ENCODE results near the gene KRTAP9-8.
"Not testable (repeated sequence)": the region's sequence is repeated elsewhere in the genome, so short reads cannot be mapped to it uniquely, and the experiment has no call there.

Gene KRTAP9-8, protein sequence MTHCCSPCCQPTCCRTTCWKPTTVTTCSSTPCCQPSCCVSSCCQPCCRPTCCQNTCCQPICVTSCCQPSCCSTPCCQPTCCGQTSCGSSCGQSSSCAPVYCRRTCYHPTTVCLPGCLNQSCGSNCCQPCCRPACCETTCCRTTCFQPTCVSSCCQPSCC

DNA sequence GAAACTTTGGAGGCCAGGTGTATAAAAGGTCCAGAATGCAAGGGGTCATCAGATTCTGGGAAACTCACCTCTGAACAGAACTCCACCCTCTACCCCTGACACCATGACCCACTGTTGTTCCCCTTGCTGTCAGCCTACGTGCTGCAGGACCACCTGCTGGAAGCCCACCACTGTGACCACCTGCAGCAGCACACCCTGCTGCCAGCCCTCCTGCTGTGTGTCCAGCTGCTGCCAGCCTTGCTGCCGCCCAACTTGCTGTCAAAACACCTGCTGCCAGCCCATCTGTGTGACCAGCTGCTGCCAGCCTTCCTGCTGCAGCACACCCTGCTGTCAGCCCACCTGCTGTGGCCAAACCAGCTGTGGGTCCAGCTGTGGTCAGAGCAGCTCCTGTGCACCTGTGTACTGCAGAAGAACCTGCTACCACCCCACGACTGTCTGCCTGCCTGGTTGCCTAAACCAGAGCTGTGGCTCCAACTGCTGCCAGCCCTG, at the start of gene KRTAP9-8:
TSS of gene KRTAP9-8 (plus strand) at position 51 of the 489 bp plus-strand sequence. CDS start at position 104, 53 bp downstream.
- not testable (repeated sequence) for DNase-seq (ENCODE audit: low read depth, low spot score)

DNA sequence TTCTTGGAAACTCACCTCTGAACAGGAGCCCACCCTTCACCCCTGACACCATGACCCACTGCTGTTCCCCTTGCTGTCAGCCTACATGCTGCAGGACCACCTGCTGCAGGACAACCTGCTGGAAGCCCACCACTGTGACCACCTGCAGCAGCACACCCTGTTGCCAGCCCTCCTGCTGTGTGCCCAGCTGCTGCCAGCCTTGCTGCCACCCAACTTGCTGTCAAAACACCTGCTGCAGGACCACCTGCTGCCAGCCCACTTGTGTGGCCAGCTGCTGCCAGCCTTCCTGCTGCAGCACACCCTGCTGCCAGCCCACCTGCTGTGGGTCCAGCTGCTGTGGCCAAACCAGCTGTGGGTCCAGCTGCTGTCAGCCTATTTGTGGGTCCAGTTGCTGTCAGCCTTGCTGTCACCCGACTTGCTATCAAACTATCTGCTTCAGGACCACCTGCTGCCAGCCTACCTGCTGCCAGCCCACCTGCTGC, 47.9 kb upstream of the KRTAP9-8 start, which contains the start of gene KRTAP9-1:
TSS of gene KRTAP9-1 (plus strand) at position 51 of the 482 bp plus-strand sequence. CDS start at position 51, 0 bp downstream.
- not testable (repeated sequence) for DNase-seq (ENCODE audit: low read depth, low spot score)

DNA sequence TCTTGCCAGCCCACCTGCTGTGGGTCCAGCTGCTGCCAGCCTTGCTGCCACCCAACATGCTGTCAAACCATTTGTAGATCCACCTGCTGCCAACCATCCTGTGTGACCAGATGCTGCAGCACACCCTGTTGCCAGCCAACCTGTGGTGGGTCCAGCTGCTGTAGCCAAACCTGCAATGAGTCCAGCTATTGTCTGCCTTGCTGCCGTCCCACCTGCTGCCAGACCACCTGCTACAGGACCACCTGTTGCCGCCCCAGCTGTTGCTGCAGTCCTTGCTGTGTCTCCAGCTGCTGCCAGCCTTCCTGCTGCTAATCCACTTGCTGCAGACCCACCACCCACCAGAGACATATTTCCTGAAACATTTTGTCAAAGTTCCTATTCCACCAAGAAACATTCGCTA, 47.5 kb upstream of the KRTAP9-8 start:
- DNase-seq (ENCODE audit: low read depth, low spot score): no peak

DNA sequence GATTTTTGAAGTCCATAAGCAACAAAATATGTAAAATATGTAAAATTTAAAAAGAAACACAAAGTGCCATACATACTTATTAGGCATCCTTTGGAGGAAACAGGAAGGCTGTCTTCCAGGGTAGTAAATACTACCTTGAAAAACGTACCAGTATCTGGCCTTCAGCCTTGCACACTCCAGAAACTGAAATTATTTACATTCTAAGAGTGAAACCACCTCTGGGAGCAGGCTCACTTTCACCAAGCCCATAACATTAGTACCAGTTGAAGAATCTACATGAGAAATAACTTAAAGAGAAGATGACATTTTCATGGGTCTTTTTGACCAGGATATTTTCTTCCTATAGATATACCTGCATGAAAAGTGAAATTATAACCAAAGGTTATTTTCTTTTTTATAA, 41.7 kb upstream of the KRTAP9-8 start:
- DNase-seq (ENCODE audit: low read depth, low spot score): no peak

DNA sequence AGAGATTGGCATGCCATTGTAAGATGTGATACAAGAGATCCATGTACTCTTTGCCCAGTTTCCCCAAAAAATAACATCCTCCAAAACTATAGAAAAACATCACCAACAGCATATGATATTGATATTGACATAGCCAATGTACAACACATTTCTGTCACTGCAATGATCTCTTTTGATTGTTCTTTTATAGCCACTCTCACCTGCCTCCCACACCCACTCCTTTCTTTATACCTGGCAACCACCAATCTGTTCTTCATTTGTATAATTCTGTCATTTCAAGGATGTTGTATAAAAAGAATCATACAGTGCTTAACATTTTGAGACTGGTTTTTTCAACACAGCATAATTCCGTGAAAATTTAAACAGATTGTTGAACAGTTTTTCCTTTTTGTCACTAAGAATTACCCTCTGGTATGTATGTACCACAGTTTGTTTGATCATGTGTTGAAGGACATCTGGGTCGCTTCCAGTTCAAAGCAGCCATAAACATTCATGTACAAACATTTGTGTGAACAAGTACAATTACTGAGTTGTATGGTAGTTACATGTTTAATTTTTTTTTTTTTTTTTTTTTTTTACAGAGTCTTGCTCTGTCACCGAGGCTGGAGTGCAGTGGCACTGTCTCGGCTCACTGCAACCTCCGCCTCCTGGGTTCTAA, 38.2 kb upstream of the KRTAP9-8 start:
- DNase-seq (ENCODE audit: low read depth, low spot score): no peak

DNA sequence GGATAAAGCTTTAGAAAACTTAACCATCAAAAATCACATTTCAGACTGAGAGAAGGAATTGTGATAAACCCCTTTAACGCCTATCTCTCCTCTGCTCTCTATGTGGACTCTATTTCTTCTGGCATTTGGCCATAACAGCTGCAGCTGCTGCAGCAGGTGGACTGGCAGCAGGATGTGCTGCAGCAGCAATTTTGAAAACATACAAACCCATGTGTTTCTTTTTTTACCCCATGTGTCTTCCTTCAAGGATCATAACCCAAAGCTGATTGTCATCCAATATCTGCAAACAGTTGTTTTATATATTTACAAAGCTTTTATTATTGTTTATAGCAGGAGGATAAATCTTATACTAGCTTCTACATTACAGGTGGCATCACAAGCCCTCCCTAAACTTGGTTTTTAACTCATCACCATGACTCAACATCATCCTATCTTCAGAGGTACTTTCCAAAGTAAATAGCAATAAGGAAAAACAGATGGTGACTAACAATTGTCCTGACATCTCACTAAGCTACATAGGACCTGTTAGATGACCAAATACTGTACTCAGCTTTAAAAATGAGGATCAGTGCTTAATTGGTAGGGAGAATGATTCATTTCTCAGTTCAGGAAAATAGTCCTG, 25.8 kb upstream of the KRTAP9-8 start:
- no peak for DNase-seq (ENCODE audit: low read depth, low spot score)

DNA sequence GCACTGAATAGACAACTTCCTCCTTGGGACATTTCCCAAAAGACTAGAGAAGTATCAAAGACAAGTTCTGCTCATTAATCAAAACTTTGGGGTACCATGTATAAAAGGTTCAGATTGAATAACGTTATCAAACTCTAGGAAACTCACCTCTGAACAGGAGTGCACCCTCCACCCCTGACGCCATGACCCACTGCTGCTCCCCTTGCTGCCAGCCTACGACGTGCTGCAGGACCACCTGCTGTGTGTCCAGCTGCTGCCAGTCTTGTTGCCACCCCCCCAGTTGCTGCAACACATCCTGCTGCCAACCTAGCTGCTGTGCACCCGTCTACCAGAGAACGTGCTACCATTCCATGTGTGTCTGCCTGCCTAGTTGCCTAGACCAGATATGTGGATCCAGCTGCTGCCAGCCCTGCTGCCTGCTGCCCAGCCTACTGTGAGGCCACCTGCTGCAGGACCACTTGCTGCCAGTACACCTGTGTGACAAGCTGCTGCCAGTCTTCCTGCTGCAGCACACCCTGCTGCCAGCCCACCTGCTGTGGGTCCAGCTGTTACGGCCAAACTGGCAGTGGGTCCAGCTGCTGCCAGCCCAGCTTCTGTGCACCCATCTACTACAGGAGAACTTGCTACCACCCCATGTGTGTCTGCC, 25.2 kb upstream of the KRTAP9-8 start:
- no peak for DNase-seq (ENCODE audit: low read depth, low spot score)

DNA sequence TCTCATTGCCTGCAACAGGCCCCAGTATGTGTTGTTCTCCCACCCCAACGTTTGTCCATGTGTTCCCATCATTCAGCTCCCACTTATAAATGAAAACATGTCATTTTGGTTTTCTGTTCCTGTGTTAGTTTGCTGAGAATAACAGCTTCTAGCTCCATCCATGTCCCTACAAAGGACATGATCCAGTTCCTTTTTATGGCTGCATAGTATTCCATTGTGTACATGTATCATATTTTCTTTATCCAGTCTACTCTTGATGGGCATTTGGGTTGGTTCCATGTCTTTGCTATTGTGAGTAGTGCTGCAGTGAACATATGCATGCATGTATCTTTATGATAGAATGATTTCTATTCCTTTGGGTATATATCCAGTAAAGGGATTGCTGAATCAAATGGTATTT, 22.1 kb upstream of the KRTAP9-8 start:
- no peak for DNase-seq (ENCODE audit: low read depth, low spot score)

DNA sequence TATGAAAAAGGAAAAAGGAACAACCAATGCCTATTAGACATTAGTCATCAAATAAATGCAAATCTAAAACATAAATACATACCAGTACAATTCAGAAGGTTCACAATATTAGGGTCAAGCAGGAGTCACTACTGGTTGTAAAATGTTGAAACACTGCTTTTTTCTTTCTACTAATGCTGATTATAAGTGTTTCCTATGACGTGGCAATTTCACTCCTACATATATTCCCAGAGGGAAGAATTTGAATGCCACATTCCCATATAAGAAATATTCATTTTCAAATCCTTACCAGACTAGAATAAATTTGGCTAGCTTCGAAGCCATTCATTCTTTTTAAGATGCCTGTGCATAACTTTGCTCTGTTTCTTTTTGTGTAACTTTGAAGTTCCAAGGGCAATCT, 14.0 kb upstream of the KRTAP9-8 start:
- DNase-seq (ENCODE audit: low read depth, low spot score): no peak

DNA sequence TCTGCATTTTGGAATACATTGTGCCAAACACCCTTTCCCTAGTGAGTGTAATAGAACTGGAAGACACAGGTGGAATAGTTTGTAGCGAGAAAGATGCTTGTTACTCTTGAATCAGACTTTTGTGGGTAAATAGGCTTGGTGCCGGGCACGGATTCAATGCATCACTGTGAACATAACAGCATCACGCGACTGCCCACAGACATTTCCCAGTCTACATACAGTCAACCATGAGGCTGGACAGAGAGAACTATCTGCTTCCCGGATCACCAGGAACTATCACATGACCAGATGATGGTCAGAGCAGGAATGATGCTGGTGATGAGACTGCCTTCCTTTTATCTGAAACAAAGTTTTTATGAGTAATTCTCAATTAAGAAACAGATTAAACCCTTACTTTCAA, 11.7 kb upstream of the KRTAP9-8 start:
- DNase-seq (ENCODE audit: low read depth, low spot score): no peak

DNA sequence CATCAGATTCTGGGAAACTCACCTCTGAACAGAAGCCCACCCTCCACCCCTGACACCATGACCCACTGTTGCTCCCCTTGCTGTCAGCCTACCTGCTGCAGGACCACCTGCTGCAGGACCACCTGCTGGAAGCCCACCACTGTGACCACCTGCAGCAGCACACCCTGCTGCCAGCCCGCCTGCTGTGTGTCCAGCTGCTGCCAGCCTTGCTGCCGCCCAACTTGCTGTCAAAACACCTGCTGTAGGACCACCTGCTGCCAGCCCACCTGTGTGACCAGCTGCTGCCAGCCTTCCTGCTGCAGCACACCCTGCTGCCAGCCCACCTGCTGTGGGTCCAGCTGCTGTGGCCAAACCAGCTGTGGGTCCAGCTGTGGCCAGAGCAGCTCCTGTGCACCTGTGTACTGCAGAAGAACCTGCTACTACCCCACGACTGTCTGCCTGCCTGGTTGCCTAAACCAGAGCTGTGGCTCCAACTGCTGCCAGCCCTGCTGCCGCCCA, 11.2 kb upstream of the KRTAP9-8 start, which contains the start of gene KRTAP9-2:
TSS of gene KRTAP9-2 (plus strand) at position 51 of the 498 bp plus-strand sequence. CDS start at position 58, 7 bp downstream.
- not testable (repeated sequence) for DNase-seq (ENCODE audit: low read depth, low spot score)

DNA sequence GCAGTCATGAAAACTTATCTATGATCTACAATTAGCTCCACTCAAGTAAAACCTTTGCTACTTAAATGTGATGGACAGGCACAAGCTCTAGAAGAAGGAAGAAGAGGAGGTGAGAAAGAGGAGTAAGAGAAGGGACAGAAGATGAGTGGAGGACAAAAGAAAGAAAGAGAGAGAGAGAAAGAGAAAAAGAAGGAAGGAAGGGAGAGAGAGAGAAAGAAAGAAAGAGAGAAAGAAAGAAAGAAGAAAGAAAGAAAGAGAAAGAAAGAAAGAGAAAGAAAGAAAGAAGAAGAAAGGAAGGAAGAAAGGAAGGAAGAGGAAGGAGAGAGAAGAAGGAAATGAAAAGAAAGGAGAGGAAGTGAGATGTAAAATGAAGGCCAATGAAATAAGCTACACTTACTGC, 7.7 kb upstream of the KRTAP9-8 start:
- DNase-seq (ENCODE audit: low read depth, low spot score): no peak

DNA sequence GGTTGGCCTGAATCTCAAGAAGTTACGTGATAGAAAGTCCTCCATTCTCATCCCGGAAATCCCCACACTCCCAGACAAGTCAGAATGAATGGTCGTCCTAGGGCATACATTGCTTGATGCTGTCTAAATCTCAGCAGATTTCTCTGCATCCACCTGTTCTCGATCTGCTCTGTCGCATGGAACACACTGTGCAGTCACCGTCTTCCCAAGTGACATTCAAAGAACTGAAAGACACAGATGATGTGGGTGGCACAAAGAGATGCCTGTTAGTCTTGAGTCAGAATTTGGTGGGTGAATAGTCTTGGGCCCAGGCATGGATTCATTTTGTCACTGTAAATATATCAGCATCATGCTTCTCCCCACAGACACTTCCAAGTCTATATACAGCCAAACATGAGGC, 6.1 kb upstream of the KRTAP9-8 start:
- DNase-seq (ENCODE audit: low read depth, low spot score): no peak

DNA sequence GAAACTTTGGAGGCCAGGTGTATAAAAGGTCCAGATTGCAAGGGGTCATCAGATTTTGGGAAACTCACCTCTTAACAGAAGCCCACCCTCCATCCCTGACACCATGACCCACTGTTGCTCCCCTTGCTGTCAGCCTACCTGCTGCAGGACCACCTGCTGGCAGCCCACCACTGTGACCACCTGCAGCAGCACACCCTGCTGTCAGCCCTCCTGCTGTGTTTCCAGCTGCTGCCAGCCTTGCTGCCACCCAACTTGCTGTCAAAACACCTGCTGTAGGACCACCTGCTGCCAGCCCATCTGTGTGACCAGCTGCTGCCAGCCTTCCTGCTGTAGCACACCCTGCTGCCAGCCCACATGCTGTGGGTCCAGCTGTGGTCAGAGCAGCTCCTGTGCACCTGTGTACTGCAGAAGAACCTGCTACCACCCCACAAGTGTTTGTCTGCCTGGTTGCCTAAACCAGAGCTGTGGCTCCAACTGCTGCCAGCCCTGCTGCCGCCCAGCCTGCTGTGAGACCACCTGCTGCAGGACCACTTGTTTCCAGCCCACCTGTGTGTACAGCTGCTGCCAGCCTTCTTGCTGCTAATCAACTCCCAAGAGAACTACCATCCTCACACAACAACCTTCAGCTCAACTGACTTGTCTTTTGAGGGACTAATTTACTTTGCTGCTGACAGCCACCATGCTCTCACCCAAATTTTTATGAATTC, 5.2 kb upstream of the KRTAP9-8 start, which contains the start of gene KRTAP9-3:
TSS of gene KRTAP9-3 (plus strand) at position 51 of the 707 bp plus-strand sequence. CDS start at position 104, 53 bp downstream.
- not testable (repeated sequence) for DNase-seq (ENCODE audit: low read depth, low spot score)

DNA sequence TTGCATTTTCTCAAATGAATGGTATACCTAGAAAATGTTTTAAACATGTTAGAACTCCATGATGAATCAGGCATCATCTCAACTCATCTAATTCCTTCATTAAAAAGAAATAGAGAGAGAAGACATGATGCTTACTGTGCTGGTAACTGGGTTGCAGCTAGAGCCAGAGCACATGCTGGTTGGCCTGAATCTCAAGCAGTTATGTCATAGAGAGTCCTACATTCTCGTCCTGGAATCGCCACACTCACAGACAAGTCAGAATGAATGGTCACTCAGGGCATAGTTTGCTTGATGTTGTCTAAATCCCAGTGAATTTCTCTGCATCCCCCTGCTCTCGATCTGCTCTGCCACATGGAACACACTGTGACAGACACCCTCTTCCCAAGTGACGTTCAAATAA, 683 bp upstream of the KRTAP9-8 start:
- not testable (repeated sequence) for DNase-seq (ENCODE audit: low read depth, low spot score)

DNA sequence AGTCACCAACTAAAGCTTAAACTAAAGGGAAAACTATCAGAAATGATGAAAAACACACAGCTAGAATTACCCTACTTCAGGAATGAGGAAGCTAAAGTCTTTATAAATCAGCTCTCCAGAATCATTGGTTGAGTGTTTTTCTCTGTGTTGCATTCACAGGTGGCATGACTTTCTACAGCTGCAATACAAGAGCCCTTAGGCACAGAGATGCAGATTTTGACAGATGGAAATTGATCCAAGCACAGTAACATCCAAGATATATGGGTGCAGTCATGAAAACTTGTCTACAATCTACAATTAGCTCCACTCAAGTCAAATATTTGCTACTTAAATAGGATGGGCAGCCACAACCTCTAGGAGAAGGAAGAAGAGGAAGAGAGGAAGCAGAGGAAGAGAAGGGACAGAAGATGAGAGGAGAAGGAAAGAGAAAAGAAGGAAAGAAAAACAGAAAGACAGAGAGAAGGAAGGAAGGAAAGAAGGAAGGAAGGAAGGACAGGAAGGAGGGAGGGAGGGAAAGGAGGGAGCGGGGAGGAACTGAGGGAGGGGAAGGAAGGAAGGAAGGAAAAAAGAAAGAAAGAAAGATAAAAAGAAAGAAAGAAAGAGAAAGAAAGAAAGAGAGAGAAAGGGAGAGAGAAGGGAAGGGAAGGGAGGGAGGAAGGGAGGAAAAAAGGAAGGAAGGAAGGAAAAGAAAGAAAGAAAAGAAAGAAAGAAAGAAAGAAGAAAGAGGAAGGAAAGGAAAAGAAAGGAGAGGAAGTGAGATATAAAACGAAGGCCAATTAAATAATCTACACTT, 9.4 kb downstream of the KRTAP9-8 start:
- DNase-seq (ENCODE audit: low read depth, low spot score): not testable (repeated sequence)

DNA sequence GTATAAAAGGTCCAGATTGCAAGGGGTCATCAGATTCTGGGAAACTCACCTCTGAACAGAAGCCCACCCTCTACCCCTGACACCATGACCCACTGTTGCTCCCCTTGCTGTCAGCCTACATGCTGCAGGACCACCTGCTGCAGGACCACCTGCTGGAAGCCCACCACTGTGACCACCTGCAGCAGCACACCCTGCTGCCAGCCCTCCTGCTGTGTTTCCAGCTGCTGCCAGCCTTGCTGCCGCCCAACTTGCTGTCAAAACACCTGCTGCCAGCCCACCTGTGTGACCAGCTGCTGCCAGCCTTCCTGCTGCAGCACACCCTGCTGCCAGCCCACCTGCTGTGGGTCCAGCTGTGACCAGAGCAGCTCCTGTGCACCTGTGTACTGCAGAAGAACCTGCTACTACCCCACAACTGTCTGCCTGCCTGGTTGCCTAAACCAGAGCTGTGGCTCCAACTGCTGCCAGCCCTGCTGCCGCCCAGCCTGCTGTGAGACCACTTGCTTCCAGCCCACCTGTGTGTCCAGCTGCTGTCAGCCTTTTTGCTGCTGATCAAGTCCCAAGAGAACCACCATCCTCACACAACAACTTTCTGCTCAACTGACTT, 11.9 kb downstream of the KRTAP9-8 start, which contains the start of gene KRTAP9-4:
TSS of gene KRTAP9-4 (plus strand) at position 51 of the 604 bp plus-strand sequence. CDS start at position 85, 34 bp downstream.
- not testable (repeated sequence) for DNase-seq (ENCODE audit: low read depth, low spot score)

DNA sequence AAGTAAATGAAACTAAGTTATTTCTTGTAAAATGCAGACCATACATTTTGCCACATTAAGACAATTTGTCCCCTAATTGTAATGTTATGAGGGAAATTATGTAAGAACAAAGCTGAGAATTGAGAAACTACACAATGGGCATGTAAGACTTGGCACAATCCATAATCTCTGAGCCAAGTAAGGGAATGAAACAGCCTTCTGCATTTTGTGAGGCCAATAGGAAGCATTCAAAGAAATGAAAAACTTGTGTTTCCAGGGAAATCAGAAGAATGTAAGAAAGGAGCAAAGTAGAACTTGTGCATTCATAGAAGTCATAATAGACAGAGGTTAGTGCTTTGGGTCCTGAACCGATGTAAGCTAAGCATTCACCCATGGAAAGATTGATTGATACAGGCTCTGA, 13.5 kb downstream of the KRTAP9-8 start:
- no peak for DNase-seq (ENCODE audit: low read depth, low spot score)

DNA sequence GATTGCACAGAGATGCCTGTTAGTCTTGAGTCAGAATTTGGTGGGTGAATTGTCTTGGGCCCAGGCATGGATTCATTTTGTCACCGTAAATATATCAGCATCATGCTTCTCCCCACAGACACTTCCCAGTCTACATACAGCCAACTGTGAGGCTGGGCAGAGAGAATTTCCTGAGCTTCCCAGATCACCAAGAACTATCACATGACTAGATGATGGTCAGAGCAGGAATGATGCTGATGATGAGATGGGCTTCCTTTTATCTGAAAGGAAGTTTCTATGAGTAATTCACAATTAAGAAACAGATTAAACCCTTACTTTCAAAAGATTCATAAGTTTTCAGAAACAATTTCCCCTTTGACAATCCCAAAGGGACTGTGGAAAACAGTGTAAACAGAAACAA, 17.1 kb downstream of the KRTAP9-8 start:
- DNase-seq (ENCODE audit: low read depth, low spot score): no peak

Measured in iPS DF 19.7 (cell line).